Measurements from ENCODE around the gene SSH2.

GRCh38 chr17:29640981-29641642 is 288.9 kb downstream of the SSH2 start:
- TF ChIP-seq EZH2 (IDR thresholded peaks at IDR 0.05; ENCODE audit: borderline replicate concordance, low read depth, low read length, severe bottlenecking) (no peak), CTCF (IDR thresholded peaks at IDR 0.05; ENCODE audit: borderline replicate concordance, extremely low read depth, low read length, poor library complexity, severe bottlenecking) (no peak)
